T-helper 9 cell (primary cell): ENCODE measurements around the gene EEF1E1.

Experiments used
- DNase-seq: peaks from one replicate; pipeline ENCODE4 v3.0.0-alpha.2; 2020

EEF1E1 gene

DNA sequence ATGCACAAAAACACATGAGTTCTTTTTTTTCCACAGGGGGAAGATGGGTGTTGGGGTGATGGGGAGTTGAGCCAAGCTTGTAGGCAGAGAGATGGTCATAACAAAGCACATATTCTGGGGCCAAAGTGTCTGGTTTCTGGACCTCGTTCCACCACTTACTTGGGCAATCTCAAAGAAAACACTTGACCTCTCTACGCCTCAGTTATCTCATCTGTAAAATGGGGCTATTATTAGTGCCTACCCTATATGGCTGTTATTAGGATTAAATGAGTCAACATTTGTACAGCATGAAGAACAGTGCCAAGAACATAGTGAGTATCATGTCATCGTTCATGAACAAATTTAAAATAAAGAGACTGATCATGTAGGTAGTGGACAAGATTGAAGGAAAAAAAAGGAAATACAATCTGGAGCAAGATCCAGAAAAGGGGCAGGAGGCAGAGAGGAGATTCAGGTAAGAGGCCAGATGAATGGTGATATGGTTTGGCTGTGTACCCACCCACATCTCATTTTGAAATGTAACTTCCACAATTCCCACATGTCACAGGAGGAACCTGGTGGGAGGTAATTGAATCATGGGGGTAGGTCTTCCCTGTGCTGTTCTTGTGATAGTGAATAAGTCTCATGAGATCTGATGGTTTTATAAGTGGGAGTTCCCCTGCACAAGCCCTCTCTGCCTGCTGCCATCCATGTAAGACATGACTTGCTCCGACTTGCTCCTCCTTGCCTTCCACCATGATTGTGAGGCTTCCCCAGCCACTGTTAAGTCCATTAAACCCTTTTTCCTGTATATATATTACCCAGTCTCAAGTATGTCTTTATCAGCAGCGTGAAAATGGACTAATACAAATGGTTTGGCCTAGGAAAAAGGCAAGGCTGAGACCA is 14.2 kb downstream of the EEF1E1 start:
- DNase-seq, result no peak

DNA sequence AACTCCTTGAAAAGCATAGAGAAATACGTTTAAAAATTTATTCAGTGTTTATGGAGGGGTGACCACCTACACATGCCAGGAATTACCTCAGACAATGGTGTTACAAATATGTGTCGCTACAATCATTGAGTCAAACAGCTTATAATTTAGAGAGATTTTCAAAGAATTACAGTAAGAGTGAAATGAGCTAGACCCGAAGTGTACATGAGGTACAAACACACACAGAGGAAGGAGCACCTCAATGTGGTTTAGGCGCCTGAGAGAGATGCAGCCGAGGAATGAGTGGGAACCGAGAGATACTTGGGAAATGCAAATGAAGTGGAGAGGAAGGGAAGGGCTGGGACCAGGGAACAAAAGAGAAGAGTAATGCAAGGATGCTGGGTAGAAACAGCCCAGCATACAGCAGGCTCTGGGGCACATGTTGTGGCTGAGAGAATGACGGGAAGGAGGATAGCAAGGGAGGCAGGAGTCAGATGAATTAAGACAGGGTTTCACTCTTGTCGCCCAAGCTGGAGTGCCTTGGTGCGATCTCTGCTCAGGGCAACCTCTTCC is 15.5 kb downstream of the EEF1E1 start:
- DNase-seq, result no peak

DNA sequence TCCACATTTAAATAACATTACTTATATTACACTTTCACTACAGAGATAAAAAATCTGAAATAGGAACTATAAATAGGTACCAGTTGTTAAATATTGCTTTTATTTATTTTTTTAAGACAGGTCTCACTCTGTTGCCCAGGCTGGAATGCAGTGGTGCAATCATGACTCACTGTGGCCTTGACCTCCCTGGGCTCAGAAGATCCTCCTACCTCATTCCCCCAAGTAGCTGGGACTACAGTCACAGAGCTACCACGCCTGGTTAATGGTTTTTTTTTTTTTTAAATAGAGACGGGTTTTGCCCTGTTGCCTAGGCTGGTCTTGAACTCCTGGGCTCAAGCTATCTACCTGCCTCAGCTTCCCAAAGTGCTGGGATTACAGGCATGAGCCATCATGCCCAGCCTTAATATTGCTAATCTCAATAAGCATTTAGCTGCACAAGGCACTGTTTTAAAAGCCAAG is 17.3 kb downstream of the EEF1E1 start:
- DNase-seq, result no peak

DNA sequence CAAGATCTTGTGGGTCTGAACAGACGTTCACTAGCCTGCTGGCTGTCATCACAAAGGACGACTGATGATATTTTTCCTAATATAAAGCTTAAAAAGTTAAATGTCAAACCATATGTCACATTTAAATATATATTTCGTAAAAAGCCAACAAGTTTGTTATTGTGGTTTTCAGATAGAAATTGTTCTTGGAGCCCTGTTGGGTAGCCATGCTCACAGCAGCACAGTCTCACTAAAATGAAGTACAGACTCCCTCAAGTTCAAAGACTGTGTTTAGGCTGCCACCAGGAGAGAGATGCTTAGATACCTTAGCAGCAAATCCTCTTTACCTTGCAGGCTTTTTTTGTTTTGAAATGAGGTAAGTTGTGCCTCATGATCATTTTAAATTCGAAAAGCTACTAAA is 17.8 kb downstream of the EEF1E1 start:
- no peak for DNase-seq

DNA sequence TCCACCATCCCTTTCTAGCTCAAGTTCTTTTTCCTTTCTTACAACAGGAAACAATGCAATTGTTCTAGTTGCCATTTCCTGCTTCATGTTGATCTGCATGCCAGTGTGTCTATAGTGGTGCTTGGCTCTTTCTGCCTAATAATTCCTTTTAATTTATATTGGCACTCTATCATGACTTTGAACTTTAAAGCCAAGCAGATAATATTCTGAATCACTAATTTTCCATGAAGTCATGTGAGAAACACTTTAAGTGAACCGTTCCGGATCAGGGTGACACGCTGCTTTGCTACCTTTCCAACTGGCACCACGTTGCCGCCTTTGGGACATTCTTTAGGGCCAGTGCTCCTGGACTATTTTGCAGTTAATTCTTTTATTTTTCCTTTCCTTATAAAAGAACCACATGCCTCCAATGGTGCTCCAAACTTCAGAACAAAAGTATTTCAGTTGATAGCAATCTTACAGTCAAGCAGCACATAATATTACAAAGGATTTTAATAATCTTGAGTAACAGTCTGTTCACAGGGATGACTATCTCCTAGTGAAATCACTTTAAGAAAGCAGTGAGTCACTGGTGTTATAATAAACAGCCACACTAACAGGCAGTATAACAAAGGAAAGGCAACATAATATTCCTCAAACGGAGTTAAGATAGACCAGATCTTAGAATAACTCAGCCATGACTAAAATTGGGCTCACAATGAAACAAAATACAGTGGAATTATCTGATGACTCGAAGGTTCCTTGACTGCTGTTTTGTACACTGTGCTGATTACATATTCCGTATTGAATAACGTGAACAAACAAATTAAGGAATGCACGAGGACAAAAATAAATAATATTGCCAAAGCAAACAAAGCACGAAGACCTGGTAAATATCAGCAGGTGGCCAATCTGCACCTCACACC is 19.1 kb downstream of the EEF1E1 start:
- no peak for DNase-seq

DNA sequence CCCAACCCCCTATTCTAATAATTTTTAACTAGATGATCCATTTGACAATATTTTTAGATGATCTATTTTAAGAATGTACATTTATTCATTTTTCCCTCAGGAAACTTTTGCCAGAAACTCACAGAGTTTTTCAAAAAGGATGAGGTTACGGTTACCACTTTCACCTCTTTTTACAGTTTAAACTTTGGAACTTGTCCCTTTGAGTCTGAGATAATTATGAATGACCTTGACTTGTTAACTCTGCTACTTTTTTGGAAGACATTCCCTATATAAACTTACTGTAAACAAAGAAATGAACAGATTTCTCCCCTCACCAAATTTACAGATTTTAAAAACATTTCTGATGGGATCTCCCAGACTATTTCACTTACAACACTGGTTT is 19.8 kb downstream of the EEF1E1 start:
- DNase-seq, result no peak

DNA sequence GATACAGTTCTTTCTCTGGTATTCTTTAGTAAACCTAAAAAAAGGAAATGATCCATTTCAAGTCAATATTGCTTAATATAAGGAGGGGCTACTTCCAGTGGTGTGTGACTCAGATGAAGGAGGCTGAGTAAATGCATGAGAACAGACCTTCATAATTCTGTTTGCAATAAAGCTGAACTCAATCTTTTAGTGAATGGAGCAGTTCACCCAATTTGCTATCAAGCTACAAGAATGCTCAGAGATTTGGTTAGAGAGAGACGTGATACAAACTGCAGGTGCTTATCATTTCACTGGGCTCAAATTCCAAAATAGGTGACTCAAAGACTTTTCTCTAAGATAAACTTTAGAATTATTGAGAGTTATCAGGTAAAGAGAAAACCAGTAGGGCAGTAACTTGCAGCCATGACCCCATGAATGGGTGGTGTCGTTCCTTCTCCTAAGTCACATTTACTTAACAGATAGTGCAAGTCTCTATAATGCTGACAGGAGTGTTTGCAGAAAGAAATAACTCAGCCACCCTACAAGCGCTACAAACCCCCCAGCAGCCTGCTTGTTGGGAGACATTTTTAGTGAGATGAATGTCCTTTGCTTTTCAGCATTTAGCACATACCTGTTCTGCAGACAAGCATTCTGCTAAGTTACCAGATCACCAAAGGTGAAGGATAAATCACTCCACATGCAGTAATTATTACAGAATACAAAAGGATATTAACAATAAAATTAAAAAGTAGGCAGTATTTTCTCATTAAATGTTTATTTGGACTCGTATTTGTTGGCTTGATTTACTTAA is 21.8 kb downstream of the EEF1E1 start:
- DNase-seq, result no peak

DNA sequence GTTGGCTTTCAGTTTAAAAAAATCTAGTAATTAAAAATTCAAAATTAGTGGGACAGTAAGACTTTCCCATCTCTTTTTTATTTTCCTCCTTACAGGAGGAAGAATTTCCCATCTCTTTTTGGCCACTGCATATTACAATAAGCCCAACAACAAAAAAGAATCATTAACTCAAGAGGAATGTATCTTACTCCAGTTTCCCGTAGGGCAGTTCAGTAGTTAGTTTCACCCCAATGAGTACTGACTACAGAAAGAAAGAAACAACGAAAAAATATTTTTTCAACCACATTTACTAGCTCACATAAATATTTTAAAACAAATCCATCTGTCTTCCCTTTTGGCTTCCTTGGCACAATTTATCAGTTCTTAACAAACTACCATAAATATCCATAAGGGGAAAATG is 23.2 kb downstream of the EEF1E1 start:
- no peak for DNase-seq

DNA sequence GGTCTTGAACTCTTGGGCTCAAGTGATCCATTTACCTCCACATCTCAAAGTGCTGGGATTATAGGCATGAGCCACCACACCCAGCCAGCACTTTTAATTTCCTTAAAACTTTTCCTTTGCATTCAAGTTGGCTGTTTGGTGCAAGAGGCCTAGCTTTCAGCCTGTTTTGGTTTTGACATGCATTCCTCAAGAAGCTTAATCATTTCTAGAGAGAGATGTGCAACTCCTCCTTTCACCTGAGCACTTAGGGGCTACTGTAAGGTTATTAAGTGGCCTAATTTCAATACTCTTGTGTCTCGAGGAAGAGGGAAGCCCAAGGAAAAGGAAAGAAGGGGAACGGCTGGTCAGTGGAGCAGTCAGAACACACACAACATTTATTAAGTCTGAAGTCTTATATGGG is 24.4 kb downstream of the EEF1E1 start:
- no peak for DNase-seq

DNA sequence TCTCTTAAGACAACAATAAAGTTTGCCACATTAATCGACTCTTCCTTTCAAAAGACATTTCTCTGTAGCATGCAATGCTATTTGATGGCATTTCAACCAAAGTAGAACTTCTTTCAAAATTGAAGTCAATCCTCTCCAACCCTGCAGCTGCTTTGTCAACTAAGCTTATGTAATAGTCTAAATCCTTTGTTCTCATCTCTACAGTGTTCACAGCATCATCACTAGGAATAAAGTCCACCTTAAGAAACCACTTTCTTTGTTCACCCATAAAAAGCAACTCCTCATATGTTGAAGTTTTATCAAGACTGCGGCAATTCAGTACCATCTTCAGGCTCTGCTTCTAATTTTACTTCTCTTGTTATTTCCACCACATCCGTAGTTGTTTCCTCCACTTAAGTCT is 26.6 kb downstream of the EEF1E1 start:
- DNase-seq, result no peak

DNA sequence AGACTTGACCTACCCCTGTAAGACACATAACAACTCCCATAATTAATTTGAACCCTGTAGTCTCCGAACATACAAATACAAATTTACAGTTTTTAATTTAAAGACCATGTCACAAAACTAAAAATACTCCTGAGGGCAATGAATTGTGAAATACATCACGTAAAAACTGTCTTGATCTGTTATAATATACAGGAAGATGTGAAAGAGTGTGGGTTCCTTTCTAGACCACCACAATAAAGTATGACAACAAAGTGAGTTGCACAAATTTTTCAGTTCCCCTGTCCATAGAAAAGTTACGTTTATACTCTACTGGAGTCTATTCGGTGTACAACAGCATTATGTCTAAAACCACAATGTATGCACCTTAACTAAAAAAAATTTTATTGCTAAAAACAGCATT is 27.2 kb downstream of the EEF1E1 start:
- DNase-seq, result no peak

DNA sequence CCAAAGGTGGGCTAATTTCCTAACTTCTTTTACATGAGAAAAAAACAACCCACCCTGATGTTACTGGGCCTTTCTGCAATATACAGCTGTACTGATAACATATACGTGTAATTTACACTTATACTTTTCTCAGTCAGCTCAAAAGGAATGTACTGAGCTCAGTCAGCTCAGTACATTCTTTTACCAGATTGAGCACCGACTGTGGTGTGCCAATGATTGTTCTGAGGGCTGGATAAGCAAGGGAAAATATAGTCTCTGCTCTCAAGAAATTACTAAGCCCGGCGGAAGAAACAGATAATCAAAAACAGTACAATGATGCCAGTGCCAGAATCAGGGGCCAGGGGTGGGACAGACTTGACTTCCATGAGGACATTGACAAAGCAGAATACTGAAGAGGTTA is 28.1 kb downstream of the EEF1E1 start:
- no peak for DNase-seq

DNA sequence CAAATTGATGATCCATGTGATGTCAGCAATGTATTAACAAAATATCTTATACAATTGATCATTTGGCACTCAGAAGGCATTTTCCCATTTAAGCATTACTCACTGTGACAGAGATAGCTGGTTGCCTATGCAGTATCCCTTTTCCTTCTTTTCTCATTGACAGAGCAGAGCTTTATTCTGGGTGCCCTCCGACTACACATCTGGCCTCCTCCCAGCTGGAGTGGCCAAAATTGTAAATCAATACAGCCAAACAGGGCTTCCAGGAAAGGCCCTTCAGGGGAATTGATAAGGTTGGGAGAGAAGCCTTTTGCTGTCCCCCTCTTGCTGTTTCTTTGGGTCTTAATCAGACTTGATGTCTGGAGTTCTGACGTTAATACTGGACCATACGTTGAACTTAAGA is 28.6 kb downstream of the EEF1E1 start:
- DNase-seq, result no peak

DNA sequence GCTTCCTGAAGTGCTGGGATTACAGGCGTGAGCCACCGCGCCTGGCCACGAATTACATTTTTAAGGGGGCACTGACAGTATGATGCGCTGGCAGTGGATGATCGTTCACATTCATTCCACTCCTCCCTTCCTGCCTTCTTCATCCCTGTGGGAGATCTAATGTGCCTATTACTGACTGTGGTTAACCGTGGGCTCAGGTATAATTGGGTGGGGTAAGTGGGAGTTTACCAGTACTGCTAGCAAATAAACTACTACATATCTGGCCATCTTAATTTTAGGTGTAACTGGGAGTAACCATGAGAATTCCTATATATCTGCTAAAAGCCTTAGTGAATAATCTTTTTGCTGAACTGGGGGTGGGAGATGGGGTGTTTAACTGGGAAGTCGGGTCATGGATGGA is 31.6 kb downstream of the EEF1E1 start:
- no peak for DNase-seq

DNA sequence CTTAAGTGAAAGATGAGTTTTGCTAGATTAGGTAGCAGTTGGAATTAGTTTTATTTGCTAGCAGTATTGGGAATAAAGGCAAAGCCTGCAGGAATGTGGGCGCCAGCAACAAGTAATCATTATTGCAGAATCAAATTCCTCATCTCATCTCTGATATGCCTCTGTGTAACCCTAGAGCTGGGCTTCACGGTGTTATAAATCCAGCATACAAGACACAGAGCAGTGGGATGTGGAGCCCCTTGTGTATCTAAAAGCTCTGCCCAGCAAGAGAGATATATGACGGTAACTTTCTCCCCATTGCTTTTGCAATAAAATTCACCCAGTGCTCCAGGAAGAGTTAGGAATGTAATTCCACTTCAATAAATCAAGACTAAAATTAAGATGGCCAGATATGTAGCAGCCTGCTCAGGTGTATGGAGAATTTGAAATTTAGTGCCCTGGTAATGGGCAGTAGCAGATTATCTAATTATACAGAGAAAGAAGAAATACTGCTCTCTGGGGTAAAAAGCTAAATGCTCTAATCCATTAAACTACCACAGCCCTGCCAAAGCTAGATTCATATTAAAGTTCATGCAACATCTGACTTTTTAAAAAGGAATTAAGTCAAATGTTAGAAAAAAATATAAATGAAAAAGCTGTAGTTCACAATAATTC is 32.6 kb downstream of the EEF1E1 start:
- DNase-seq, result no peak

DNA sequence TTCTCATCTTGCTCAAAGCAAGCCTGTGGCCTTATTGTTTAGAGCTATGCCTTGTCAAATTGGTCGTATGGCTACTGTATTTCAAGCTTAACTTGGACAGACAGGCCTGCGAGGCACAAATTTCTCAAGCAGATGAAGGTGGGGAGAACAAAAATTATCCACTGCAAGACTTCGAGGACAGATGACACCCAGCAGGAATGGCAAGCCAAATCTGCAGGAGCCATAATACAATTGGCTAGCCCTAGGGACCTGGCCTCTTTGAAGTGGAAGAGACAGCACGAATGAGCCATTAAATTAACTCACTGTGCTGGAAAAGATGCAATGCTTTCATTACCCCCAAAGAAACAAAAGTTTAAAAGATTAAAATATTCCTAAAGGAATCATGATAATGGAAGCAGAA is 33.2 kb downstream of the EEF1E1 start:
- DNase-seq, result no peak

DNA sequence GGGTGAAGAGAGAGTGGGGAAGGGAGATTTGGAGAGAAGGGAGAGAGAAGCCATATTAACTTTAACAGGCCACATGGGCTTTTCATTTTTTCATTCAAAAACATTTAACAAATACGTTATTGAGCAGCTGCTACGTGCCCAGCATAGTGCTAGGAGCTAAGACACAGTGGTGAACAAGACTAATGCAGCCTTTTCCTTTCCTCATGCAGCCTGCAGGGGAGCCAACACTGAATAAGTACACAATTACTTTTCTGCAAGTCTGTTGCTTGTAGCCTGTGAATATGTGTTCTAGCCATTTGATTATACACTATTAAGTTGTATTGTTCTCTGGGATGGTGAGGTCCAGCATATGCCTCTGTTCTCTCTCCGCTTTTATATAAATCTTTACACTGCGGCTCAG is 36.2 kb downstream of the EEF1E1 start:
- no peak for DNase-seq

DNA sequence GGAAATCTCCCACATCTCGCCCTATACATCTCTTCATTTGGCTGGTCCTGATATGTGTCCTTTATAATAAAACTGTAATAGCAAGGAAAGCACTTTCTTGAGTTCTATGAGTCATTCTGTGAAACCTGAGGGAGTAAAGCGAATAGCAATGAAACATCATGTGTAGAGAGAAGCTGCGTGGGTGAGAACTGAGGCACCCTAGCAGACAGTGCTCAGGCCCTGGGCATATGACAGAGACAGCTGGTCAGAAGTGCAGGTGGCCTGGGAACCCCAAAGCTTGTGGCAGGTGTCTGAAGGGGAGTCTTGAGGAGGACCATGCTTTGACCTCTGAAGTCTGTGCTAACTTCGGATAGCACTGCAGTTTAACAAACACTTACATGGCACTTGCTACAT is 36.8 kb downstream of the EEF1E1 start:
- no peak for DNase-seq

DNA sequence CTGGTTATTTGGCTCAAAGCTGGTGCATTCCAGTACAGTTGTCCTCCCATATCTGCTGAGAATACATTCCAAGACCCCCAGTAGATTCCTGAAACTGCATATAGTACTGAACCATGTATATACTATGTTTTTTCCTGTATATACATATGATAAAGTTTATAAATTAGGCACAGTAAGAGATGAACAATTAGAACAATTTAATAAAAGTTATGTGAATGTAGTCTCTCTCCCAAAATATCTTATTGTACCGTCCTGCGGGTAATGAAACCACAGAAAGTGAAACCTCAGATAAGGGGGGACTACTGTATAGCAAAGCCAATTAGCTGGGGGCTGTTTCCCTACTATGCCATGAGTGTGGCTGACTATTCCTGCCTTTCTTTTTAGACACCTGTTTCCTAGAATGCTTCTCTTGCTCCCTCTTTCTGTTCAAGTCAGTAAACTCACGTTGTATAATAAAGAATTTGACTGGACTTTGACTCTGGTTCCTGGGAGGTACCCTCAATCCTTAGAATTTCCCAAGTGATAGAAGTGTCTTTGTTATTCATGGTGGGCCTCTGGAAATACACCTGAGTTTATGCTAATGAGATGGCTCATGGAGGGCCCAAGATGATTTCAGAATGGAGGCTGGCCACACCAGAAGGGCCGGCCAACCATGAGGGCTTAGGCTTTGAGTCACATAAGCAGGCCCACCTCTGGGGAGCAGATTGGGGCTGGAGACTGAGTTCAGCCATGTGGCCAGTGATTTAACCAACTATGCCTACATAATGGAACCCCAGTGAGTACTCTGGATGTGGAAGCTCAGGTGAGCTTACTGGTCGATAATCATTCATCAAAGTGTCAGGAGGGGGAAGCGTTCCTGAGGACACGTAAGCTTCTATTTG is 37.5 kb downstream of the EEF1E1 start:
- no peak for DNase-seq

DNA sequence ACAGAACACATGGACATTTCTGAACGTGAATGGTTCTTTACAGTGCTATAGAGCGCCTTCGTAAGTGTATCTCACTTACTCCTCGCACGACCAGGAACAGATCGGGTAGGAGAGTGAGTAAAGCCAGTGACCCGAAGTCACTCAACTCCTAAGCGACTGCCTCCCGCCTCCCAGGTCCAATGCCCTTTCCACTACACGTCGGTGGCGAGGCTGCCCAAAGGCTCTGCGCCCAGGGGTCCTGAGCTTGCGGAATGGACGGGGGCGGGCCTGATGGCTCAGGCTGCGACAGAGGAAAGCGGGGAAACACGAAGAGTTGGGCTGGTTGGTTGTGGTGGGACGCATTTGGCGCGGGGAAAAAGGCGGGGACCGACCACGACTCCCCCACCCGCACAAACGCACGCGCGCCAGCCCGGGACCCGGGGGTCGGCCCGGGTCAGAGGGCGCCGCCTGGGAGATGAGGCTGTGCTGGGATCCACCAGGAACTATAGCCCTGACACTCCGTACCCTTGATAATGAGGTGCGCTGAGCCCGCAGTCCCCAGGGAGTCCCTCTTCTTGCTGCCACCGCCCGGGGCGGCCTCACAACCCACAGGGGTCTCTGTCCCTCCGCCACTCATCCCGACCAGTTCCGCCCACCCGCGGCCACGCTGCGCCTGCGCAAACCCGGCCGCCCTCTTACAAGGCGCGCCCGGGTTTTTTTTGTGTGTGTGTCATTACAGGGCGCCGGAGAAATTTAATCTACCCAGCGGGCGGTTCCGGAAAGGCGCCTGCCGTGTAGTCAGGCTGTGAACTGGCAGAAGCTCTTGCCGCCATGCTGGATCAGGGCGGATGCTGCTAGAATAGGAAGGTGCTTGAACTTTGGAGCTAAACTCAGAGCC is 38.3 kb downstream of the EEF1E1 start, which contains the start of gene BLOC1S5:
Gene BLOC1S5 (minus strand): TSS at position 629 of the 877 bp plus-strand sequence. CDS start 13 bp downstream, at position 616.
- peak; percentile 93 for DNase-seq
